BLaER1 treated with 17β-estradiol and CSF1 and Interleukin-3, amounts not matched to agents 10 nM and 100 nM (cell line): ENCODE measurements around the gene PET100.

Experiments
- H3K27ac ChIP-seq, 11 experiments: shearing (Covaris generic); formaldehyde crosslinking; 2 replicates each; pipeline ENCODE4 v1.8.1; 2022
- H3K27me3 ChIP-seq, 11 experiments: shearing (Covaris generic); formaldehyde crosslinking; 2 replicates each; pipeline ENCODE4 v1.8.1; 2022
- H3K36me3 ChIP-seq, 11 experiments: shearing (Covaris generic); formaldehyde crosslinking; 2 replicates each; pipeline ENCODE4 v1.8.1; 2022
- H3K4me1 ChIP-seq, 10 experiments: shearing (Covaris generic); formaldehyde crosslinking; 2 replicates each; pipeline ENCODE4 v1.8.1; 2022
- H3K4me2 ChIP-seq, 11 experiments: shearing (Covaris generic); formaldehyde crosslinking; 2 replicates each; pipeline ENCODE4 v1.8.1; 2022
- H3K4me3 ChIP-seq, 10 experiments: shearing (Covaris generic); formaldehyde crosslinking; 2 replicates each; pipeline ENCODE4 v1.8.1; 2022
- H3K9ac ChIP-seq, 11 experiments: shearing (Covaris generic); formaldehyde crosslinking; 2 replicates each; pipeline ENCODE4 v1.8.1; 2022
- H3K9me3 ChIP-seq, 11 experiments: shearing (Covaris generic); formaldehyde crosslinking; replicated peaks in 1 of 11; 2 replicates each; pipeline ENCODE4 v1.8.1; 2022
- H4K20me1 ChIP-seq, 11 experiments: shearing (Covaris generic); formaldehyde crosslinking; 2 replicates each; pipeline ENCODE4 v1.8.1; 2022
- Cebpa-rat ChIP-seq, 11 experiments: shearing (Covaris generic); IDR thresholded peaks; 2 replicates each; pipeline ENCODE4 v1.8.1; 2022

The PET100 gene

GRCh38 chr19:7607874-7608560, 21.6 kb upstream of the PET100 start:
- Histone ChIP-seq H3K27ac (no peak overlapping the region), H3K36me3 (no peaks in the 10 kb centered on the region), H3K4me2 (no peak overlapping the region), H3K27me3 (peaks cover 0 to 18% (median 8%) of the 10 kb centered on the region in 11 experiments; a peak in 10 of 22 replicates), H3K9me3 (peaks cover 0 to 7% (median 3%) of the 10 kb centered on the region in 11 experiments; a peak in 7 of 22 replicates), H3K4me3 (no peak overlapping the region), H3K9ac (no peak overlapping the region), H3K4me1 (0 out of 20 replicates have a peak, but pooled peaks cover 0 to 6% (median 0%) of the 10 kb centered on the region in 10 experiments), H4K20me1 (peaks cover 0 to 13% (median 0%) of the 10 kb centered on the region in 11 experiments; a peak in 6 of 22 replicates)
- TF ChIP-seq Cebpa-rat (IDR thresholded peaks at IDR 0.05), result no peak

- Histone ChIP-seq H3K36me3 (no peaks in the 10 kb centered on the region), H3K4me3 (no peak overlapping the region), H3K27ac (no peak overlapping the region), H3K9me3 (peaks cover 0 to 2% (median 0%) of the 10 kb centered on the region in 11 experiments; a peak in 4 of 22 replicates), H3K4me2 (no peak overlapping the region), H3K4me1 (0 out of 20 replicates have a peak, but pooled peaks cover 0 to 6% (median 0%) of the 10 kb centered on the region in 10 experiments), H3K27me3 (no peaks in the 10 kb centered on the region), H3K9ac (no peak overlapping the region), H4K20me1 (peaks cover 0 to 13% (median 0%) of the 10 kb centered on the region in 11 experiments; a peak in 6 of 22 replicates)
- TF ChIP-seq Cebpa-rat (IDR thresholded peaks at IDR 0.05), result no peak
These were observed 18.9 kb upstream of the PET100 start for GRCh38 chr19:7610491-7611240.

- Histone ChIP-seq H3K36me3 (0 out of 22 replicates have a peak, but pooled peaks cover 0 to under 1% (median 0%) of the 10 kb centered on the region in 11 experiments), H3K4me2 (no peak overlapping the region), H3K9me3 (no peaks in the 10 kb centered on the region), H3K4me3 (no peak overlapping the region), H3K27me3 (no peaks in the 10 kb centered on the region), H3K27ac (no peak overlapping the region), H3K4me1 (0 out of 20 replicates have a peak, but pooled peaks cover 0 to 6% (median 0%) of the 10 kb centered on the region in 10 experiments), H4K20me1 (peaks cover 0 to 16% (median 0%) of the 10 kb centered on the region in 11 experiments; a peak in 5 of 22 replicates), H3K9ac (no peak overlapping the region)
- no peak for TF ChIP-seq Cebpa-rat (IDR thresholded peaks at IDR 0.05)
These were observed 17.9 kb upstream of the PET100 start for GRCh38 chr19:7611541-7612279.

GRCh38 chr19:7612282-7613274, 17.0 kb upstream of the PET100 start:
- Histone ChIP-seq H3K9ac (no peak overlapping the region), H4K20me1 (peaks cover 0 to 25% (median 0%) of the 10 kb centered on the region in 11 experiments; a peak in 6 of 22 replicates), H3K36me3 (peaks cover 0 to 9% (median under 1%) of the 10 kb centered on the region in 11 experiments; a peak in 8 of 22 replicates), H3K27me3 (no peaks in the 10 kb centered on the region), H3K4me2 (no peak overlapping the region), H3K4me3 (no peak overlapping the region), H3K9me3 (no peaks in the 10 kb centered on the region), H3K27ac (no peak overlapping the region), H3K4me1 (0 out of 20 replicates have a peak, but pooled peaks cover 0 to under 1% (median 0%) of the 10 kb centered on the region in 10 experiments)
- TF ChIP-seq Cebpa-rat (IDR thresholded peaks at IDR 0.05), result no peak

GRCh38 chr19:7614859-7615741, 14.5 kb upstream of the PET100 start:
- no peak overlapping the region for H3K4me2 ChIP-seq
- no peak overlapping the region for H3K27ac ChIP-seq
- no peak for TF ChIP-seq Cebpa-rat (IDR thresholded peaks at IDR 0.05)
- peaks cover 0 to 8% (median 0%) of the 10 kb centered on the region in 10 experiments; a peak in 2 of 20 replicates for H3K4me1 ChIP-seq
- no peaks in the 10 kb centered on the region for H3K9me3 ChIP-seq
- H3K36me3 ChIP-seq, result peaks cover under 1 to 34% (median 24%) of the 10 kb centered on the region in 11 experiments; a peak in 20 of 22 replicates
- peaks cover 0 to 45% (median 9%) of the 10 kb centered on the region in 11 experiments; a peak in 9 of 22 replicates for H4K20me1 ChIP-seq
- no peak overlapping the region for H3K9ac ChIP-seq
- H3K27me3 ChIP-seq, result no peaks in the 10 kb centered on the region
- no peak overlapping the region for H3K4me3 ChIP-seq

GRCh38 chr19:7617172-7617571, 12.4 kb upstream of the PET100 start:
- Histone ChIP-seq H3K27me3 (no peaks in the 10 kb centered on the region), H3K36me3 (peaks cover 19 to 54% (median 43%) of the 10 kb centered on the region in 11 experiments), H3K9ac (no peak overlapping the region), H3K27ac (no peak overlapping the region), H3K4me1 (peaks cover 0 to 8% (median 0%) of the 10 kb centered on the region in 10 experiments; a peak in 2 of 20 replicates), H3K4me2 (no peak overlapping the region), H3K4me3 (no peak overlapping the region), H3K9me3 (no peaks in the 10 kb centered on the region), H4K20me1 (peaks cover 0 to 60% (median 10%) of the 10 kb centered on the region in 11 experiments; a peak in 9 of 22 replicates)
- TF ChIP-seq Cebpa-rat (IDR thresholded peaks at IDR 0.05), result no peak

- TF ChIP-seq Cebpa-rat (IDR thresholded peaks at IDR 0.05), result no peak
- peaks cover 24 to 59% (median 49%) of the 10 kb centered on the region in 11 experiments for H3K36me3 ChIP-seq
- H3K4me2 ChIP-seq, result no peak overlapping the region
- peaks cover 0 to 61% (median 14%) of the 10 kb centered on the region in 11 experiments; a peak in 9 of 22 replicates for H4K20me1 ChIP-seq
- no peaks in the 10 kb centered on the region for H3K9me3 ChIP-seq
- peaks cover 0 to 8% (median 0%) of the 10 kb centered on the region in 10 experiments; a peak in 2 of 20 replicates for H3K4me1 ChIP-seq
- H3K9ac ChIP-seq, result no peak overlapping the region
- H3K4me3 ChIP-seq, result no peak overlapping the region
- no peaks in the 10 kb centered on the region for H3K27me3 ChIP-seq
- no peak overlapping the region for H3K27ac ChIP-seq
These were observed 11.9 kb upstream of the PET100 start for GRCh38 chr19:7617735-7618134.
